GM21528 (cell line): ENCODE data around the gene TLE1.

Experiments used
- ATAC-seq: cut with Tn5 transposase; IDR thresholded peaks from one replicate; pipeline ENCODE4 v1.9.1; 2021; ENCODE audit warnings: mild to moderate bottlenecking, moderate library complexity; ENCODE audit not compliant: unreplicated experiment, low FRiP score

The TLE1 gene

GRCh38 chr9:81558091-81558830, 131.1 kb downstream of the TLE1 start:
- ATAC-seq, result no peak

- ATAC-seq, result no peak
Measured at GRCh38 chr9:81557452-81558090, 131.8 kb downstream of the TLE1 start.

- ATAC-seq, result no peak
Measured at GRCh38 chr9:81556923-81557322, 132.4 kb downstream of the TLE1 start.

GRCh38 chr9:81552581-81552991, 136.8 kb downstream of the TLE1 start:
- ATAC-seq, result no peak

GRCh38 chr9:81550207-81550583, 139.2 kb downstream of the TLE1 start:
- no peak for ATAC-seq

- ATAC-seq, result no peak
Measured at GRCh38 chr9:81549500-81550206, 139.7 kb downstream of the TLE1 start.

- no peak for ATAC-seq
Measured at GRCh38 chr9:81548911-81549310, 140.4 kb downstream of the TLE1 start.

- ATAC-seq, result no peak
Measured at GRCh38 chr9:81546489-81546888, 142.9 kb downstream of the TLE1 start.

- no peak for ATAC-seq
Measured at GRCh38 chr9:81543695-81544094, 145.7 kb downstream of the TLE1 start.

GRCh38 chr9:81542118-81542889, 147.0 kb downstream of the TLE1 start:
- ATAC-seq, result no peak

- ATAC-seq, result no peak
Measured at GRCh38 chr9:81540142-81540710, 149.1 kb downstream of the TLE1 start.

GRCh38 chr9:81539317-81539716, 150.0 kb downstream of the TLE1 start:
- no peak for ATAC-seq

- ATAC-seq, result no peak
Measured at GRCh38 chr9:81538890-81539289, 150.5 kb downstream of the TLE1 start.

- ATAC-seq, result no peak
Measured at GRCh38 chr9:81537964-81538363, 151.4 kb downstream of the TLE1 start.

GRCh38 chr9:81536242-81537025, 152.9 kb downstream of the TLE1 start:
- no peak for ATAC-seq

- no peak for ATAC-seq
Measured at GRCh38 chr9:81535542-81536241, 153.7 kb downstream of the TLE1 start.

GRCh38 chr9:81534138-81534875, 155.0 kb downstream of the TLE1 start:
- no peak for ATAC-seq
